GM12874 (cell line): ENCODE data around the gene NSMF.

Source experiments
- CTCF ChIP-seq: IDR thresholded peaks from 2 replicates; pipeline ENCODE4 v1.5.1; 2011; ENCODE audit warnings: low read depth, mild to moderate bottlenecking, control low read depth, low read length, moderate library complexity; ENCODE audit not compliant: insufficient read depth

Gene NSMF

GRCh38 chr9:137411645-137412380 is 47.3 kb downstream of the NSMF start:
- no peak for TF ChIP-seq CTCF

GRCh38 chr9:137411260-137411644 is 47.9 kb downstream of the NSMF start:
- no peak for TF ChIP-seq CTCF

- no peak for TF ChIP-seq CTCF
Observed at GRCh38 chr9:137410891-137411249, 48.3 kb downstream of the NSMF start.

- no peak for TF ChIP-seq CTCF
Observed at GRCh38 chr9:137409515-137409914, 49.6 kb downstream of the NSMF start.

GRCh38 chr9:137408651-137409405 is 50.3 kb downstream of the NSMF start:
- TF ChIP-seq CTCF: no peak

- no peak for TF ChIP-seq CTCF
Observed at GRCh38 chr9:137407590-137408300, 51.4 kb downstream of the NSMF start.

- peak; percentile 78 for TF ChIP-seq CTCF
Observed at GRCh38 chr9:137406876-137407589, 52.1 kb downstream of the NSMF start.
